Measurements from ENCODE around the gene TSPAN15. TPM values are rescaled to one million over a fixed set of nuclear protein-coding genes. Genes with fewer than 3 reads are reported as not detected.
A peak's percentile ranks its signal among the peaks of the same experiment; 100 is the strongest.
"Not testable (repeated sequence)": the region's sequence is repeated elsewhere in the genome, so short reads cannot be mapped to it uniquely, and the experiment has no call there.

Gene TSPAN15
- total and polyA plus RNA-seq, 2 experiments from 2014 or later: 252 to 289 TPM

GRCh38 chr10:69446650-69447151 is 4.6 kb upstream of the TSPAN15 start:
- Histone ChIP-seq H3K27me3 (no peaks in the 10 kb centered on the region), H3K36me3 (no peaks in the 10 kb centered on the region), H3K27ac (no peak overlapping the region), H3K4me1 (ENCODE audit: low read depth) (peaks cover 11% of the 10 kb centered on the region), H3K4me3 (no peak overlapping the region), H3K9me3 (ENCODE audit: low read depth) (no peaks in the 10 kb centered on the region)
- no peak for TF ChIP-seq CTCF (IDR thresholded peaks at IDR 0.05; ENCODE audit: low read depth, low read length)
- DNase-seq (ENCODE audit: low read depth in 1 of 2, low spot score in 1 of 2): peak in 1 of 2 donors; percentile 80

DNA sequence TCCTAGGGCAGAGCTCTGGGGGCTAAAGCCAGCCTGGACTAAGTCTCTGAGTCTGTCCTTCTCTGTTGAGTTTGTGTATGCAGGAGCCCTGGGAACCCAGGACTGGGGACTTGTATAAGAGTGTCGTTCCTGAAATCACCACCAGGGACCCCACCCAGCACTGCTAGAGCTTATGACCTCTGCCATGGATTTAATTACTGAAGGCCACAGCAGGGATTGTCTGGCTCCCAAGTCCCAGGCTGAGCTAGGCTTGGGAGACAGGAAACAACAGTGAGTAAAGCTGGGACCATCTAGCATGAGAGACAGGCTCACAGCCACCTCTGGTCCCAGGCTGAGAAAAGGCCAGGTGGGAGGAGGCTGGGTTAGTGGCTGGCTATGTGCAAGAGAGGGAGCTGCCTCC is 1.4 kb upstream of the TSPAN15 start:
- Histone ChIP-seq H3K4me1 (ENCODE audit: low read depth) (peaks cover 27% of the 10 kb centered on the region), H3K9me3 (ENCODE audit: low read depth) (no peaks in the 10 kb centered on the region), H3K4me3 (no peak overlapping the region), H3K27me3 (no peaks in the 10 kb centered on the region), H3K27ac (no peak overlapping the region), H3K36me3 (no peaks in the 10 kb centered on the region)
- peak; percentile 64 to 90 for DNase-seq (ENCODE audit: low read depth in 1 of 2, low spot score in 1 of 2)
- peak; percentile 56 for TF ChIP-seq CTCF (IDR thresholded peaks at IDR 0.05; ENCODE audit: low read depth, low read length)

DNA sequence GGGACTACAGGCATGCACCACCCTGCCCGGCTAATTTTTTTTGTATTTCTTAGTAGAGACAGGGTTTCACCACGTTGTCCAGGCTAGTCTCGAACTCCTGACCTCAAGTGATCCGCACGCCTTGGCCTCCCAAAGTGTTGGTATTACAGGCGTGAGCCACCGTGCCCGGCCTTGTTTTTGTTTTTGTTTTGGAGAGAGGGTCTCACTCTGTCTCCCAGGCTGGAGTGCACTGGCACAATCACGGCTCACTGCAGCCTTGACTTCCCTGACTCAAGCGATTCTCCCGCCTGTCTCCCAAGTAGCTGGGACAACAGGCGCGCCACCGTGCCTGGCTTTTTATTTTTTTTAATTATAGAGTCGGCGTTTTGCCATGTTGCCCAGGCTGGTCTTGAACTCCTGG is 870 bp upstream of the TSPAN15 start:
- Histone ChIP-seq H3K4me1 (ENCODE audit: low read depth) (peaks cover 31% of the 10 kb centered on the region), H3K27ac (peak overlapping the region; percentile 31)
- not testable (repeated sequence) for DNase-seq (ENCODE audit: low read depth in 1 of 2, low spot score in 1 of 2); H3K4me3 ChIP-seq; H3K9me3 ChIP-seq (ENCODE audit: low read depth); H3K27me3 ChIP-seq; H3K36me3 ChIP-seq

- peak in 1 of 2 donors; percentile 26 for DNase-seq (ENCODE audit: low read depth in 1 of 2, low spot score in 1 of 2)
- no peak overlapping the region for H3K27ac ChIP-seq
- H3K36me3 ChIP-seq: no peaks in the 10 kb centered on the region
- peaks cover 45% of the 10 kb centered on the region for H3K4me1 ChIP-seq (ENCODE audit: low read depth)
- H3K4me3 ChIP-seq: peak overlapping the region; percentile 55
- no peak for TF ChIP-seq CTCF (IDR thresholded peaks at IDR 0.05; ENCODE audit: low read depth, low read length)
- H3K9me3 ChIP-seq (ENCODE audit: low read depth): no peaks in the 10 kb centered on the region
- H3K27me3 ChIP-seq: no peaks in the 10 kb centered on the region
Observed at GRCh38 chr10:69451784-69452251, 553 bp downstream of the TSPAN15 start.

DNA sequence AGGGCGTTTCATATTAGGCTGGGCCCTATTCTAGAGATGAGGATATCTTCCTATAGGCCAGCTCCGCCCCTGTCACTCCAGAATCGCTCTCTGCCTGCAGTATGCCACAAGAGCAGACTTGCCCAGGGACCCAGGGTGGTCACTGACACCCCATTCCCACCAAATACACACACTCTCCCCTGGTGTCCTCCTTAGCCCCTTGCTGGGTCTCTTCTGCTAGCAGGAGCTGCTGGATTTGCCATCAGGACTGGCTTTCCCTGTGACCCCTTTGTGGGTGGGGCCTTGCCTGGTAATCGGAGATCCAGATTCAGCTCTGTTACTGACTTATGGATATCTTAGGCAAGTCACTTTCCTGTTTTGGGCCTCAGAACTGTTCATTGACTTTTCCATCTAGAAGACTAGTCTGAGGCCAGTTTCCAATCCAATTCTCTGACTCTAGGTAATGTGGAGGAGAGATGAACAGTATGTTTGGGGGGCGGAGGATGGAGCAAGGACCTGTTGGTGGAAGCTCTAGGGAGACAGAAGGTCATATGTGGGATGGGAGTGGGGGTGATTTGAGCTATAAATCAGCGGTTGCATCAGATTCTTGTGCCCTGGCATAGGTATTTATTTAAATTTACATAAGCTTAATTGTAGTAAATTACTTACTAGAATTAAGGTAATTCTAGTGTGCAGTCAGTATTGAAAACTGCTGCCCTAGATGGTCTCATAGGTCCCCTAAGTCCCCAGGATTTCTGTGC is 1.6 kb downstream of the TSPAN15 start:
- Histone ChIP-seq H3K27me3 (no peaks in the 10 kb centered on the region), H3K9me3 (ENCODE audit: low read depth) (no peaks in the 10 kb centered on the region), H3K4me1 (ENCODE audit: low read depth) (peaks cover 48% of the 10 kb centered on the region), H3K36me3 (no peaks in the 10 kb centered on the region), H3K4me3 (peak overlapping the region; percentile 55), H3K27ac (no peak overlapping the region)
- TF ChIP-seq CTCF (IDR thresholded peaks at IDR 0.05; ENCODE audit: low read depth, low read length): no peak
- DNase-seq (ENCODE audit: low read depth in 1 of 2, low spot score in 1 of 2): no peak

- Histone ChIP-seq H3K27me3 (no peaks in the 10 kb centered on the region), H3K9me3 (ENCODE audit: low read depth) (no peaks in the 10 kb centered on the region), H3K4me3 (no peak overlapping the region), H3K36me3 (no peaks in the 10 kb centered on the region), H3K4me1 (ENCODE audit: low read depth) (peaks cover 57% of the 10 kb centered on the region), H3K27ac (no peak overlapping the region)
- TF ChIP-seq CTCF (IDR thresholded peaks at IDR 0.05; ENCODE audit: low read depth, low read length): no peak
- DNase-seq (ENCODE audit: low read depth in 1 of 2, low spot score in 1 of 2): no peak
Observed at GRCh38 chr10:69453795-69454194, 2.5 kb downstream of the TSPAN15 start.
